GM19328 (cell line): ENCODE results near the gene MMP25.
"Not testable (repeated sequence)": the region's sequence is repeated elsewhere in the genome, so short reads cannot be mapped to it uniquely, and the experiment has no call there.

Experiments
- ATAC-seq: cut with Tn5 transposase; IDR thresholded peaks from one replicate; pipeline ENCODE4 v1.9.1; 2021; ENCODE audit warnings: mild to moderate bottlenecking, moderate library complexity; ENCODE audit not compliant: unreplicated experiment

Gene MMP25

DNA sequence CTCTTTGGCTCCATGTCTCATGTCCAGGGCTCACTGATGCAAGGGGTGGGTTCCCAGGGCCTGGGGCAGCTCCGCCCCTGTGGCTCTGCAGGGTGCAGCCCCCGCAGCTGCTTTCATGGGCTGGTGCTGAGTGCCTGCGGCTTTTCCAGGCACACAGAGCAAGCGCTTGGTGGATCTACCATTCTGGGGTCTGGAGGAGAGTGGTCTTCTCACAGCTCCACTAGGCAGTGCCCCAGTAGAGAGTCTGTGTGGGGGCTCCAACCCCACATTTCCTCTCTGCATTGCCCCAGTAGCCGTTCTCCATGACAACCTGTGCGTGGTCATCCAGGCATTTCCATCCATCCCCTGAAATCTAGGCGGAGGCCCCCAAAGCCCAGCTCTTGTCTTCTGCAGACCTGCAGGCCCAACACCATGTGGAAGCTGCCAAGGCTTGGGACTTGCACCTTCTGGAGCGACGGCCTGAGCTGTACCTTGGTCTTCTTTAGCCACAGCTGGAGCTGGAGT is 24.3 kb downstream of the MMP25 start:
- no peak for ATAC-seq

DNA sequence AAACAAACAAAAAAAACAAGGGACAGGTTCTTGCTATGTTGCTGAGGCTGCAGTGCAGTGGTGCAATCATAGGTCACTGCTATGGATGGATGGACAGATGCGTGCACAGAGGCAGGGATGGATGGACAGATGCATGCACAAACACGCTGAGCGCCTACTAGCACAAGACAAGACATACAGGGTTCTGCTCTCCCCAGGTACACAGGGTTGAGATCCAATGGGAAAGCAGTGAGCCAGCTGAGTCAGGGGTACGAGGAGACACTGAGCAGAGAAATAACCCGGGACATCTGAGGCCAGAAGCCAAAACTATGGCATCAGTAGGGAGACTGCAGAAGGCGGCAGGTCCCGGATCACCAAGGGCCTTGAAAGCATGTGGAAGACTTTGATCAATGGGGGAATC is 25.3 kb downstream of the MMP25 start:
- no peak for ATAC-seq

DNA sequence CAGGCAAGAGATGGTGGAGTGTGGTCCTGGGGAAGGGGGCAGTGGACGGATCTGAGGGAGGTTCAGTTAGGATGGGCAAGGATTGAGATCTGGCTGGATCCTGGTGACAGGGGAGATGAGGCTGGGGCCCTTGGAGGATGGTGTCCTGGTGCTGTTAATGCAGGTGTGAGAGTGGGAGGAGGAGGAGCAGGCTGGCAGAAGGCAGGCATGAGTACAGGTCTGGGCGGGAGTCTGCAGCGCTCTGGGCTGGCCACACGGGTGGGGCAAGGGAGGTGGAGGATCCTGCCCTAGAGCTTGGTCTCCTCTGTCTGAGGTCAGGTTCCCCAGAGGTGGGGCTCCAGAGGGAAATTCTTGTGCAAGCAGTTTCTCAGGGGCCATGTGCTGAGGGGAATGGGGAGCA is 25.8 kb downstream of the MMP25 start:
- ATAC-seq = not testable (repeated sequence)

DNA sequence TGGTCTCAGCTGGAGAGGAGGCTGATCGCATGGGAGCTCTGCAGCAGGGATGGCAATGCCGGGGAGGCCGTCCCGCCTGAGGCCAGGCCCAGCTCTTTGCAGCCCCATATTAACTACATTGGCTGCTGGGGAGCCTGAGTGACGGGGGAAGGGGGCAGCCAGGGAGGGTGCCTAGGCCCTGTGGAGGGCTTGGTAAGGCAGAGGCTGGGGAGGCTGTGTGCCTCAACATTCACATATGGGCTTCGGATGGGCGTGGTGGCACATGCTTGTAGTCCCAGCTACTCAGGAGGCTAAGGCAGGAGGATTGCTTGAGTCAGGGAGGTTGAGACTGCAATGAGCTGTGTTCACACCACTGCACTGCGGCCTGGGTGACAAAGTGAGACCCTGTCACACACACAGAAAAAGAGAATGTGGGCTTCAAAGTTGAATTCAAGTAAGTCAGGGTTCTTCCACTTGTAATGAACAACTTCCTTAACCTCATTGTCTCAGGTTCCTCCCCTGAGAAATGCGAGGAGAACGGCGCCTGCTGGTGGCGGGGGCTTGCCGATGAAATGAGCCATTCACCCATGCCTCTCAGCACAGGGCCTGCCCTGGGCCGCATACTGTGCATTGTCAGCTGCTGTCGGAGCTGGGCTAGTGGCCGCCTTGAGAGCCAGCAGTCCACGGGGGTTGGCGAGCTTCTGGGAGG is 26.4 kb downstream of the MMP25 start:
- not testable (repeated sequence) for ATAC-seq

DNA sequence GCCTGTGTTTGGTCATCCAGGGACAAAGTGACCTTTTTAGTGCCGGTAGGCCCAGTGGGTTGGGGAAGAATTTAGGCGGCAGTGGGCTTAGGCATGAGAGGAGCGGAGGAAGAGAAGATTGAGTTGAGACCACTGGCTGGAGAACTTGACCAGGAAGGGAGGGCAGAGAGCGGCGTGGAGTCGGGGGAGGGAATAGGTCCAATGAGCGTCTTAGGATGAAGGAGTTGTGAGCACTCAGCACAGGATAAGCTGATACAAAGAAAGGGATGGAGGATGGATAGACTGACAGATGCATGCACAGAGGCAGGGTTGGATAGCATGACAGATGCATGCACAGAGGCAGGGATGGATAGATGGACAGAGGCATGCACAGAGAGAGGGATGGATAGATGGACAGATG is 27.1 kb downstream of the MMP25 start:
- no peak for ATAC-seq

DNA sequence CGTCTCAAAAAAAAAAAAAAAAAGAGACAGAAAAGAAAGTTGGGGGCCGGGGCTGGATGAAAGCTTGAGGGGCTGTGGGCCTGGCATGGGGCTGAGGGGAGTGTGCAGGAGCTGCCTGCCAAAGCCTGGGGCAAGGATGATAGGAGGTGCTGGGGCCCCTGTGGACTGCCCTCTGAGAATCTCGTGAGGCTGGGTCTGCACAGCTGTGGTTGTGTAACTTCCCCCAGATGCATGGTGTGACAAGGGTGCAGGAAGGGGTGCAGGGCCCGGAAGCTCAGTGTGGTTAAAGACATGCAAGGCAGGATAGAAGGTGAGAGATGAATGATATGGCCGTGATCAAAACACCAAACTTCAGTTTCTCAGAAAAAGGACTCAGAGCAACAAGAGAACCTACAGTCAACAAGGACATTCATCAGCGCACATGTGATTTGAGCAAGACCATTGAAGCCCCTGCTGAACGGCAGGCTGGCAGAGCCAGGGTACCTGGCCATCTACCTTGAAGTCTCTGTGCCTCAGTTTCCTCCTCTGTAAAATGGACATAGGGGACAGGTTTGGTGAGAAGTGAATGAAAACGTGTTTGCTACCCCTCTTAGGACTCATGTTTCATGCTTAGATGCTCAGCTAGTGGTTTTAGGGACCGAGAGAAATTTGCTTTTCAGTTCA is 28.6 kb downstream of the MMP25 start:
- ATAC-seq = peak; percentile 77

DNA sequence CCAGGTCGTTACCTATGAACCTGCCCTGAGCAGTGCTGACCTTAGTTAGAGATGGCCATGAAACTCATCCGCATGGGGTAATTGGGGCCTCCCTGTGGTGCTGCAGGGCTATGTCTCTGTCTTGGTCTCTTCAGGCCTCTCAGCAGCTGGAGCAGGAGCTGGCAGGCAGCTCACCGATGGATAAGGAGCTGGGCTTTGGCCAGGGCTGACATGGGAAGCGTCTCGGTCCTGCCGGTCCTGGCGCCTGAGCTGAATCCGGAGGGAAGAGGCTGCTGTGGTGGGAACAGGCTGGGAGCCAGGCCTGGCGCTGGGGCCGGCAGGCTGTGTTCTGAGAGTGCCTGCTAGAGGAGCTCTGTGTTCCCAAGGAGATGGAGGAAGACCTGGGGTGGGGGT is 29.2 kb downstream of the MMP25 start:
- no peak for ATAC-seq

DNA sequence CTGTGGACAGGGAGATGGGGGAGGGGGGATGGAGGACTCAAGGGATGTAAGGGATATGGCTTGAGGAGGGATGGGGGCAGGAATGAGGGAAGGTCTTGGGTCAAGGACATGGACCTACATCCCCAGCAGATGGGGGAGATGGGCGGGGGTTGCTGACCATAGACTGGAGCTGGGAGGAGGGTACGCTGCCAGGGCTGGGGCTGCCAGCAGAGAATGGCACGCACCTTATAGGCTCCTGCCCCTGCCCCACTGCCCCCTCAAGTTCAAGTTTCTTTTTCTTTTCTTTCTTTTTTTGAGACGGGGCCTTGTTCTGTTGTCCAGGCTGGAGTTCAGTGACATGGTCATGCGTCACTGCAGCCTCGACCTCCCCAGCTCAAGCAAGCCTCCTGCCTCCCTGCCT is 29.6 kb downstream of the MMP25 start:
- not testable (repeated sequence) for ATAC-seq

DNA sequence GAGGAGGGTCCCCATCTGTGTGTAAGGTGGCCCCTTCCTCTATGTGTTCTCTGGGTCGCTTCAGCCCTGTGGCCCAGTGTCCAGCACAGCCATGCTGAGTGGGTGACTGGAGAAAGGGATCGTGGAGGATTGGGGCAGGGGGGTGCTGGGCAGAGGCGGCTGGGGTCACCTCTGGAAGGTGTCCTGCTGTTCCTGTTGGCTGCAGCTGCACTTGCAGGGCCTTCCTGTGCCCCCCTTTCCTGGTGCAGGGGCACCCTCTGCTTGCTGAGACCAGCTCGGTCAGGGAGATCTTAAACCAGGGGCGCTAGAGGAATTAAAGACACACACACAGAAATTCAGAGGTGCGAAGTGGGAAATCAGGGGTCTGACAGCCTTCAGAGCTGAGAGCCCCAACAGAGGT is 30.2 kb downstream of the MMP25 start:
- no peak for ATAC-seq

DNA sequence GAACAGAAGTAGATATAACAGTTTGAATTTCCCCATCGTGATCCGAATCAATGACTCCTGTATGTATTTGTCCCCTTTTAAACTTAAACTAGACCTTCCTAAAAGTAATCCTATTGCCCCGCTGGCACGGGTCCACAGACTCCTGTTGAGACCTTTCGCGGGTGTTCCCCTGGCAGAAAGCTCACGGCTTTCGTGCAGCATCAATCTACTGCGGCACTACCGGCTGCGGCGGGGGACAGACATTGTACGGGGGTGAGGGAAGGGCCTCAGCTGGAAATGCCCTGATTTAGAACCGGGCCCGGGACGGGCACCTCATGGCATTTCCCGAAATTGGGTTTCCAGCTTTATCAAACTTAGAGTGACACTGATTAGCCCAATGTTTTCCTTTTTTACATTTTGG is 33.7 kb downstream of the MMP25 start:
- ATAC-seq = no peak

DNA sequence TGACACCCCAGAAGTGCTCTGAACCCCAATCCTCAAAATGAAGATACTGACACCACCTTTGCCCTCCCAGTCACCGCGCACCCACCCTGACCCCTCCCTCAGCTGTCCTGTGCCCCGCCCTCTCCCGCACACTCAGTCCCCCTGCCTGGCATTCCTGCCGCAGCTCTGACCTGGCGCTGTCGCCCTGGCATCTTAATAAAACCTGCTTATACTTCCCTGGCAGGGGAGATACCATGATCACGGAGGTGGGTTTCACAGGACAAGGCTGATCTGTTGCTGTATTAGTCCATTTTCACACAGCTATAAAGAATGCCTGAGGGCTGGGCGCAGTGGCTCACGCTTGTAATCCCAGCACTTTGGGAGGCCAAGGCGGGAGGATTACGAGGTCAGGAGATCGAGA is 35.6 kb downstream of the MMP25 start:
- ATAC-seq = not testable (repeated sequence)

DNA sequence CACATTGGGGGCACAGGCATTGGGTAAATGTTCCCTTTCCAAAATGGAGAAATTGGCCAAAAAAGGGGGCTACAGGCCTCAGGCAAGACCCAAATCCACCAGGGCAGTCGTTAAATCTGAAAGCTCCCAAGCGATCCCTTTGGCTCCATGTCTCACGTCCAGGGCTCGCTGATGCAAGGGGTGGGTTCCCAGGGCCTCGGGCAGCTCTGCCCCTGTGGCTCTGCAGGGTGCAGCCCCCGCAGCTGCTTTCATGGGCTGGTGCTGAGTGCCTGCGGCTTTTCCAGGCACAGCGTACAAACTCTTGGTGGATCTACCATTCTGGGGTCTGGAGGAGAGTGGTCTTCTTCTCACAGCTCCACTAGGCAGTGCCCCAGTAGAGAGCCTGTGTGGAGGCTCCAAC is 37.0 kb downstream of the MMP25 start:
- ATAC-seq = not testable (repeated sequence)

DNA sequence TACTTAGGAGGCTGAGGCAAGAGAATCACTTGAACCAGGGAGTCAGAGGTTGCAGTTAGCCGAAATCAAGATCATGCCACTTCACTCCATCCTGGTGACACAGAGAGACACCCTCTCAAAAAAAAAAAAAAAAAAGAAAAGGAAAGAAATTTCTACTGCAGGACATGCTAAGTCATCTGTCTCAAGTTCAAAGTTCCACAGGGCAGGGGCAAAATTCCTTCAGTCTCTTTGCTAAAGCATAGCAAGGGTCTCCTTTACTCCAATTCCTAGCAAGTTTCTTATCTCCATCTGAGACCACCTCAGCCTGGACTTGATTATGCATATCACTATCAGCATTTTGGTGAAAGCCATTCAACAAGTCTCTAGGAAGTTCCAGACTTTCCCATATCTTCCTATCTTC is 38.1 kb downstream of the MMP25 start:
- no peak for ATAC-seq

DNA sequence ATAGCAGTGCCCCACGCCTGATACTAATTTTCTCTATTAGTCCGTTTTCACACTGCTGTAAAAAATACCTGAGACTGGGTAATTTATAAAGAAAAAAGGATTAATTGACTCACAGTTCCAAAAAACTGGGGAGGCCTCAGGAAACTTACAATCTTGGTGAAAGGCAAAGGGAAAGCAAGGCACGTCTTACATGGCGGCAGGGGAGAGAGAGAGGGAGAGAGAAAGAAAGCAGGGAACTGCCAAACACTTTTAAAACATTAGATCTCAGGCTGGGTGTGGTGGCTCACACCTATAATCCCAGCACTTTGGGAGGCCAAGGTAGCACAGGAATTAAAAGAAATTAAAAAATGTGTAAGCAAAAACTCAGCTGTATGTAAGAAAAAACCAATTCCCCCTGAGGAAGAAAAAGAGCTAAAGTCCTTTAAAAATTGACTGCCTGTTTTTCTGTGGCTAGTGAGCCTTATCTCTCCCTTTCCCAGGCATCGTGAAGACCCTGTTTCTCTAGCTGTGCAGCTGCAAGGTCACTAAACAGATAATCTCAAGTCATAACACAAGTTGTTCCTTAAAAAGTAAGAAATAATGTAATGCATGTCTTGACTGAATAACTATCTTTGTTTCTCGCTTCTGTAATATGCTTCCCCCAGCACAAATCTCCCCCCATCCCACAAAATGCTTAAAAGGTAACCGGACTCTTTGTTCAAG is 38.8 kb downstream of the MMP25 start:
- no peak for ATAC-seq

DNA sequence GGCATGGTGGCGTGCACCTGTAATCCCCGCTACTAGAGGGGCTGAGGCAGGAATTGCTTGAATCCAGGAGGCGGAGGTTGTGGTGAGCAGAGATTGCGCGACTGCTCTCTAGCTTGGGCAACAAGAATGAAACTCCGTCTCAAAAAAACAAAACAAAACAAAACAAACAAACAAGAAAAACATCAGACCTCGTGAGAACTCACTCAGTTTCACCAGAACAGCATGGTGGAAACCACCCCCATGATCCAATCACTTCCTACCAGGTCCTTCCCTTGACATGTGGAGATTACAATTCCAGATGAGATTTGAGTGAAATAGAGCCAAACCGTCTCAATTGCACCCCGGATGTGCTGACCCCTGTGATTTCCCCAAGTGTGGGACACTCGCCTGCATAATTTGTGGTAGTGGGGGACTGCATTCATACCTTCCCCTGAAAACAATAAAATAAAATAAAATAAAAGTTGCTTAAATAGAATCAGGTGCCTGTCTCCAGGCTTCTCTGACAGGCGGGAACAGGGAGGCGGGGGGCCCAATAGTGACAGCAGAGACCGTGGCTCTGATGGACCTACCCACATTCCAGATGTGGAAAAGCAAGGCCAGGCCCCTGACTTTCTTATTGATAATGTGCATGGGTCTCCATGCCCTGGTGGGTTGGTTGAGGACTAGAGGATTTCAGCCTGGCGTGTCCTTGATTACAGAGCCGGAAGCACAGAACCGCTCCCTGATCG is 39.7 kb downstream of the MMP25 start:
- ATAC-seq = no peak

DNA sequence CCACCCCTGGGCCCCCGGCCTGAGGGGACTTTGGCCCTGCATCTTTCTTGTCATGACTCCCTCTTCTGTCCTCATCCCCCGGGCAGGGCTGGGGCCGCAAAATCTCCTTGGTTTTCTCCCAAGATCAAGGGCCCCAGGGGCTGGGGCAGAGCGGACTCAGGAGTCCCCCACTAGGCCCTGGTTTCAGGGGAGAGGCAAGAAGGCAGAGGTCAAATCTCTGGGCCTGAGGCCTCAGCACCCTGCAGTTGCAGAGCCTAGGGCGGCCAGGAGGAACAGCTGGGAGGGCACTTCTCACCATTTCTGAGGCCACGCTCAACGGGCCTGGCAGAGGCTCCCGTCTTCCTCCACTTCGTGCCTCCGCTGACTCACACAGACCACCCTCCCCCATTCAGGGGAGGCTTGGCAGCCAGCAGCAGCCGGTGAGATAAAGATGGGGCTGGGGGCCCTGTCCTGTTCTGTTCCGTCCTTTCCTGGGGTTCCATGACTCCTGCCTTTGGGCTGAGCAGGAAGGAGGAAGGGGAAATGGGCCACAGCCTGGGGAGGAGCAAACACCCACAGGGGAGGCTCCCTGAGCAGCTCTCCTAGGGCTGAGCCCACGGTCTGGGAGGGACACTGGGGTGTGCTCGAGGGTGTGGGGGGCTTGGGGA is 40.4 kb downstream of the MMP25 start:
- ATAC-seq = no peak

DNA sequence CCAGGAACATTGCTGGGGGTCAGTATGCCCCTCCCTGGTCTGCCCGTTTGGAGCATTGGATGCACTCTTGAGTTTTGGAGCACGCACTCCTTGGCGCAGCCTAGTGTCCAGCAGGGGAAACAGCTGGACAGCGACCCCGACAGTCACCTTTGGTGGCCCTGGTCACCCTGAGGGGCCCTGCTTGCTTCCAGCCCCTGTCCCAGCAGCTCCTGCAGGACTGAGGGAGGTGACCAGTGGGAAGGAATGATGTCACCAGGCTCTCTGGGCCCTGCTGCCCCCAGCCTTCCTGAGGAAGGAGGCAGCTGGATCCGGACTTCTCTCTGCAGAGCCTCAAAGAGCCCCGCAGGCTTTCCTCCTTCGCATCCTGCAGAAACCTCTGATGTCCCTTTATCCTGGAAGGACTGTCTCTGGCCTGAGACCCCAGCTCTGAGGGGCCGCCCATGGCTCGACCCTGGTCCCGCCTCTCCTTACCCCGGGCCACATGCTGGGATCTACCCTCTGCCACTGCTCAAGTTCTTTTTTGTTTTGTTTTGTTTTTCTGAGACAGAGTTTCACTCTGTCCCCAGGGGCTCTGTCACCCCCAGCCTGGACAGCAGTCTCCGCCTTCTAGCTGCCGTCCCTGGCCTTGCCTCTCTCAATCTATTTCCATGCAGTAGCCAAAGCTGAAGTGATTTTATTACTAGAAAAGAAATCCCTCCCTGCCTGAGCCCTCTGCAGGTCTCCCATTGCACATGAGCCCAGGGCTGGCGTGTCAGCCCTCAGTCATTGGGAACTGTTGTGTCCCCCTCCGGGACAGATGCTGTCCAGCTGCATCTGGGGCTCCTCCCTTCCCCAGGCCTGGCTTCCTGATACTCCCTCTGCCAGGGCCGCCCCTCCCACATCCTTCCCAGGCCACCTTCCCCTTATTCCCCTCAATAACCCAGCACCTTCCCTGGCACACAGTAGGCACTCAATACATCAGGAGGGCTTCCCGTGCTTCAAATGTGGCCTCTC is 41.2 kb downstream of the MMP25 start:
- no peak for ATAC-seq

DNA sequence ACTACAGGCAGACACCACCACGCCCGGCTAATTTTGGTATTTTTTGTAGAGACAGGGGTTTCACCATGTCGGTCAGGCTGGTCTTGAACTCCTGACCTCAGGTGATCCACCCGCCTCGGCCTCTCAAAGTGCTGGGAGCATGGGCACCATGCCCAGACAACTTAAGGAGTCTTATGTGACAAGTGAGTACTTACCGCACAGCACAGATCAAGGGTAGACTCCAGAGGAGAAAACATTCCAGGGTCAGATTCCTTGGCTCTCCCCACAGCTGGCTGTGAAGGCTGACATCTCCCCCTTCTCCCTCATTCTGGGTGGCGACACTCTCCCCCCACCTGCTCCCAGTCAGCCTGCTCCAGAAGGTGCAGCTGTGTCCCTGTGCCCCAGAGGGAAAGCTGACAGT is 42.1 kb downstream of the MMP25 start:
- ATAC-seq = no peak

DNA sequence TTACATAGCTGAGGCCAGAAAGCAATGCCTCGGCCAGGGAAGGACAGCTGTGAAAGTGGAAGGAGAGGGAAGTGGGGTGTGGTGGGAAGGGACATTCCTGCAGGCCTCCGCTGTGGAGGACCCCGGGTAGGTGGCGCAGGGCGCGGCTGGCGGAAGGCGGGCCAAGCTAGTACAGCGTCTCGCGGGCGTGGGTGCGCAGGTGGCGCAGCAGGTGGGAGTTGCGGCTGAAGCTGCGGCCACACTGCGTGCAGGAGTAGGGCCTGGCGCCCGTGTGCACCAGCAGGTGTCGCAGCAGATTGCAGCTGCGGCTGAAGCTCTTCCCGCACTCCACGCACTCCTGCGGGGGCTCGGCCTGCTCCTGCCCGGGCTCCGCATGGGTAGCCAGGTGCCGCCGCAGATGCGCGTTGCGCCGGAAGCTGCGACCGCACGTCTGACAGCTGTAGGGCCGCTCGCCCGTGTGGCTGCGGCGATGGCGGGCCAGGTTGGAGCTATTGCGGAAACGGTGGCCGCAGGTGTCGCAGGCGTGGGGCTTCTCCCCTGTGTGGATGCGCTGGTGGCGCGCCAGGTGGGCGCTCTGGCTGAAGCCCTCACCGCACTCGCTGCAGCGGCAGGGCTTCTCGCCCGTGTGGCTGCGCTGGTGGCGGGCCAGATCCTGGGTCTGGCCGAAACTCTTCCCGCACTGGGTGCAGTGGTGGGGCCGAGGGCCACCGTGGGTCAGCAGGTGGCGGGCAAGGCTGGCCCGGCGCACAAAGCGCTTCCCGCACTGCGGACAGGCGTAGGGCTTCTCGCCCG is 42.8 kb downstream of the MMP25 start:
- no peak for ATAC-seq
